Neural progenitor cell (in vitro differentiated cells): ENCODE data around the gene SLCO4A1. TPM values are rescaled to one million over a fixed set of nuclear protein-coding genes. Genes with fewer than 3 reads are reported as not detected.

ENCODE experiments used
- DNase-seq: peaks from one replicate; pipeline ENCODE4 v3.0.0-alpha.2; 2016; ENCODE audit warnings: low spot score
- H2AFZ ChIP-seq: fragments of 200-600 bp; sonication (generic); replicated peaks from 2 replicates; pipeline ENCODE4 v1.6.1; 2016; ENCODE audit warnings: antibody characterized with exemption
- H3F3A ChIP-seq: fragments of 200-600 bp; sonication (generic); 2 replicates; pipeline ENCODE4 v1.6.1; 2016; ENCODE audit warnings: antibody characterized with exemption, low read depth
- H3K27ac ChIP-seq: fragments of 200-600 bp; sonication (generic); 2 replicates; pipeline ENCODE4 v1.5.1; 2016; ENCODE audit warnings: mild to moderate bottlenecking
- H3K27me3 ChIP-seq: fragments of 200-600 bp; sonication (generic); 2 replicates; pipeline ENCODE4 v1.6.1; 2016; ENCODE audit warnings: mild to moderate bottlenecking, moderate library complexity
- H3K36me3 ChIP-seq: fragments of 200-600 bp; sonication (generic); 2 replicates; pipeline ENCODE4 v1.5.1; 2016
- H3K4me1 ChIP-seq: fragments of 200-600 bp; sonication (generic); 2 replicates; pipeline ENCODE4 v1.6.1; 2016; ENCODE audit warnings: mixed run types
- H3K4me2 ChIP-seq: fragments of 200-600 bp; sonication (generic); 2 replicates; pipeline ENCODE4 v1.6.1; 2016
- H3K4me3 ChIP-seq: fragments of 200-600 bp; sonication (generic); 2 replicates; pipeline ENCODE4 v1.5.1; 2016
- H3K79me2 ChIP-seq: fragments of 200-600 bp; sonication (generic); 2 replicates; pipeline ENCODE4 v1.6.1; 2016; ENCODE audit warnings: low read depth
- H3K9ac ChIP-seq: fragments of 200-600 bp; sonication (generic); 2 replicates; pipeline ENCODE4 v1.6.1; 2016
- H3K9me3 ChIP-seq: fragments of 200-600 bp; sonication (generic); 2 replicates; pipeline ENCODE4 v1.5.1; 2016; ENCODE audit warnings: low read depth
- H4K20me1 ChIP-seq: fragments of 200-600 bp; sonication (generic); 2 replicates; pipeline ENCODE4 v1.6.1; 2016; ENCODE audit warnings: low read depth
- H3K27ac Mint-ChIP-seq: 3 replicates; pipeline ENCODE4 v1.8.0; 2021; ENCODE audit warnings: mixed read lengths
- H3K27me3 Mint-ChIP-seq: 2 replicates; pipeline ENCODE4 v1.8.0; 2022; ENCODE audit warnings: low read depth, mild to moderate bottlenecking, inconsistent platforms, moderate library complexity, mixed read lengths; ENCODE audit not compliant: insufficient read depth
- H3K36me3 Mint-ChIP-seq: 3 replicates; pipeline ENCODE4 v1.8.0; 2021; ENCODE audit warnings: mixed read lengths
- H3K4me1 Mint-ChIP-seq: 3 replicates; pipeline ENCODE4 v1.8.0; 2021; ENCODE audit warnings: mixed read lengths
- H3K4me3 Mint-ChIP-seq: 3 replicates; pipeline ENCODE4 v1.8.0; 2021; ENCODE audit warnings: mild to moderate bottlenecking, moderate library complexity, mixed read lengths
- H3K9me3 Mint-ChIP-seq: 3 replicates; pipeline ENCODE4 v1.8.0; 2020; ENCODE audit warnings: mixed read lengths
- EZH2 ChIP-seq: fragments of 200-600 bp; sonication (generic); IDR thresholded peaks from 2 replicates; pipeline ENCODE4 v1.6.1; 2017; ENCODE audit warnings: antibody characterized with exemption, mild to moderate bottlenecking, moderate library complexity
- EZH2phosphoT487 ChIP-seq: fragments of 200-600 bp; sonication (generic); IDR thresholded peaks from 2 replicates; pipeline ENCODE4 v1.6.1; 2017; ENCODE audit warnings: antibody characterized with exemption
- total RNA-seq: library from RNA; depleted of rRNA; stranded (reverse); fragments of >200 nt; gene quantifications from 2 replicates; pipeline ENCODE4 v1.2.3, GENCODE V29; 2015; ENCODE audit warnings: low replicate concordance
- TF ChIP-seq, protein P1 (sequence below): fragments of 200-600 bp; sonication (generic); IDR thresholded peaks from 2 replicates; pipeline ENCODE4 v1.5.1; 2017; ENCODE audit warnings: antibody characterized with exemption, mild to moderate bottlenecking

Gene SLCO4A1
- total RNA-seq, 1 donor from 2014 or later = 0.88 TPM

- TF ChIP-seq EZH2phosphoT487 = no peak
- no peak for TF ChIP-seq EZH2
- TF ChIP-seq, protein P1, sequence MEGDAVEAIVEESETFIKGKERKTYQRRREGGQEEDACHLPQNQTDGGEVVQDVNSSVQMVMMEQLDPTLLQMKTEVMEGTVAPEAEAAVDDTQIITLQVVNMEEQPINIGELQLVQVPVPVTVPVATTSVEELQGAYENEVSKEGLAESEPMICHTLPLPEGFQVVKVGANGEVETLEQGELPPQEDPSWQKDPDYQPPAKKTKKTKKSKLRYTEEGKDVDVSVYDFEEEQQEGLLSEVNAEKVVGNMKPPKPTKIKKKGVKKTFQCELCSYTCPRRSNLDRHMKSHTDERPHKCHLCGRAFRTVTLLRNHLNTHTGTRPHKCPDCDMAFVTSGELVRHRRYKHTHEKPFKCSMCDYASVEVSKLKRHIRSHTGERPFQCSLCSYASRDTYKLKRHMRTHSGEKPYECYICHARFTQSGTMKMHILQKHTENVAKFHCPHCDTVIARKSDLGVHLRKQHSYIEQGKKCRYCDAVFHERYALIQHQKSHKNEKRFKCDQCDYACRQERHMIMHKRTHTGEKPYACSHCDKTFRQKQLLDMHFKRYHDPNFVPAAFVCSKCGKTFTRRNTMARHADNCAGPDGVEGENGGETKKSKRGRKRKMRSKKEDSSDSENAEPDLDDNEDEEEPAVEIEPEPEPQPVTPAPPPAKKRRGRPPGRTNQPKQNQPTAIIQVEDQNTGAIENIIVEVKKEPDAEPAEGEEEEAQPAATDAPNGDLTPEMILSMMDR = no peak
- Histone ChIP-seq H2AFZ (no peak overlapping the region), H3K27me3 (no peaks in the 10 kb centered on the region), H3K27ac (no peak overlapping the region), H3K9me3 (no peaks in the 10 kb centered on the region), H4K20me1 (no peaks in the 10 kb centered on the region), H3K4me2 (no peak overlapping the region), H3K4me3 (no peak overlapping the region), H3K79me2 (no peaks in the 10 kb centered on the region), H3K36me3 (no peaks in the 10 kb centered on the region), H3K4me1 (no peaks in the 10 kb centered on the region), H3K9ac (no peak overlapping the region), H3F3A (no peaks in the 10 kb centered on the region)
- no peak overlapping the region for H3K4me3 Mint-ChIP-seq
- peaks cover 11% of the 10 kb centered on the region for H3K27me3 Mint-ChIP-seq
- no peak overlapping the region for H3K27ac Mint-ChIP-seq
- H3K4me1 Mint-ChIP-seq = peaks cover 7% of the 10 kb centered on the region
- H3K36me3 Mint-ChIP-seq = no peaks in the 10 kb centered on the region
- no peak for DNase-seq
- H3K9me3 Mint-ChIP-seq = peaks cover 12% of the 10 kb centered on the region
Observed at GRCh38 chr20:62611819-62612218, 30.5 kb upstream of the SLCO4A1 start.

GRCh38 chr20:62614085-62614960 is 28.0 kb upstream of the SLCO4A1 start:
- H3F3A ChIP-seq = no peaks in the 10 kb centered on the region
- H3K9me3 ChIP-seq = no peaks in the 10 kb centered on the region
- no peak overlapping the region for H2AFZ ChIP-seq
- no peaks in the 10 kb centered on the region for H4K20me1 ChIP-seq
- H3K4me2 ChIP-seq = no peak overlapping the region
- H3K4me1 ChIP-seq = peaks cover 6% of the 10 kb centered on the region
- H3K9me3 Mint-ChIP-seq = peaks cover 8% of the 10 kb centered on the region
- H3K4me3 Mint-ChIP-seq = no peak overlapping the region
- TF ChIP-seq EZH2phosphoT487 (no peak), EZH2 (no peak)
- TF ChIP-seq, protein P1 = no peak
- no peaks in the 10 kb centered on the region for H3K27me3 ChIP-seq
- H3K9ac ChIP-seq = no peak overlapping the region
- no peaks in the 10 kb centered on the region for H3K36me3 ChIP-seq
- no peak for DNase-seq
- no peak overlapping the region for H3K27ac ChIP-seq
- H3K27me3 Mint-ChIP-seq = peaks cover 8% of the 10 kb centered on the region
- H3K4me1 Mint-ChIP-seq = peaks cover 8% of the 10 kb centered on the region
- no peak overlapping the region for H3K27ac Mint-ChIP-seq
- no peak overlapping the region for H3K4me3 ChIP-seq
- H3K79me2 ChIP-seq = no peaks in the 10 kb centered on the region
- H3K36me3 Mint-ChIP-seq = no peaks in the 10 kb centered on the region

GRCh38 chr20:62614961-62615680 is 27.2 kb upstream of the SLCO4A1 start:
- Histone ChIP-seq H3K4me3 (no peak overlapping the region), H4K20me1 (no peaks in the 10 kb centered on the region), H3K4me1 (peaks cover 9% of the 10 kb centered on the region), H3K4me2 (no peak overlapping the region), H3K27me3 (no peaks in the 10 kb centered on the region), H3K27ac (no peak overlapping the region), H3K36me3 (no peaks in the 10 kb centered on the region), H3K9ac (no peak overlapping the region), H3K9me3 (no peaks in the 10 kb centered on the region), H3K79me2 (no peaks in the 10 kb centered on the region), H3F3A (no peaks in the 10 kb centered on the region), H2AFZ (no peak overlapping the region)
- Mint-ChIP-seq H3K9me3 (peaks cover 6% of the 10 kb centered on the region), H3K27ac (no peak overlapping the region), H3K27me3 (peaks cover 8% of the 10 kb centered on the region), H3K4me3 (no peak overlapping the region), H3K36me3 (no peaks in the 10 kb centered on the region), H3K4me1 (peaks cover 8% of the 10 kb centered on the region)
- TF ChIP-seq EZH2 (no peak), EZH2phosphoT487 (no peak)
- TF ChIP-seq, protein P1 = no peak
- no peak for DNase-seq
